ENCODE results near the gene NID2.

The NID2 gene, protein sequence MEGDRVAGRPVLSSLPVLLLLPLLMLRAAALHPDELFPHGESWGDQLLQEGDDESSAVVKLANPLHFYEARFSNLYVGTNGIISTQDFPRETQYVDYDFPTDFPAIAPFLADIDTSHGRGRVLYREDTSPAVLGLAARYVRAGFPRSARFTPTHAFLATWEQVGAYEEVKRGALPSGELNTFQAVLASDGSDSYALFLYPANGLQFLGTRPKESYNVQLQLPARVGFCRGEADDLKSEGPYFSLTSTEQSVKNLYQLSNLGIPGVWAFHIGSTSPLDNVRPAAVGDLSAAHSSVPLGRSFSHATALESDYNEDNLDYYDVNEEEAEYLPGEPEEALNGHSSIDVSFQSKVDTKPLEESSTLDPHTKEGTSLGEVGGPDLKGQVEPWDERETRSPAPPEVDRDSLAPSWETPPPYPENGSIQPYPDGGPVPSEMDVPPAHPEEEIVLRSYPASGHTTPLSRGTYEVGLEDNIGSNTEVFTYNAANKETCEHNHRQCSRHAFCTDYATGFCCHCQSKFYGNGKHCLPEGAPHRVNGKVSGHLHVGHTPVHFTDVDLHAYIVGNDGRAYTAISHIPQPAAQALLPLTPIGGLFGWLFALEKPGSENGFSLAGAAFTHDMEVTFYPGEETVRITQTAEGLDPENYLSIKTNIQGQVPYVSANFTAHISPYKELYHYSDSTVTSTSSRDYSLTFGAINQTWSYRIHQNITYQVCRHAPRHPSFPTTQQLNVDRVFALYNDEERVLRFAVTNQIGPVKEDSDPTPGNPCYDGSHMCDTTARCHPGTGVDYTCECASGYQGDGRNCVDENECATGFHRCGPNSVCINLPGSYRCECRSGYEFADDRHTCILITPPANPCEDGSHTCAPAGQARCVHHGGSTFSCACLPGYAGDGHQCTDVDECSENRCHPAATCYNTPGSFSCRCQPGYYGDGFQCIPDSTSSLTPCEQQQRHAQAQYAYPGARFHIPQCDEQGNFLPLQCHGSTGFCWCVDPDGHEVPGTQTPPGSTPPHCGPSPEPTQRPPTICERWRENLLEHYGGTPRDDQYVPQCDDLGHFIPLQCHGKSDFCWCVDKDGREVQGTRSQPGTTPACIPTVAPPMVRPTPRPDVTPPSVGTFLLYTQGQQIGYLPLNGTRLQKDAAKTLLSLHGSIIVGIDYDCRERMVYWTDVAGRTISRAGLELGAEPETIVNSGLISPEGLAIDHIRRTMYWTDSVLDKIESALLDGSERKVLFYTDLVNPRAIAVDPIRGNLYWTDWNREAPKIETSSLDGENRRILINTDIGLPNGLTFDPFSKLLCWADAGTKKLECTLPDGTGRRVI (N-terminal part only)

DNA sequence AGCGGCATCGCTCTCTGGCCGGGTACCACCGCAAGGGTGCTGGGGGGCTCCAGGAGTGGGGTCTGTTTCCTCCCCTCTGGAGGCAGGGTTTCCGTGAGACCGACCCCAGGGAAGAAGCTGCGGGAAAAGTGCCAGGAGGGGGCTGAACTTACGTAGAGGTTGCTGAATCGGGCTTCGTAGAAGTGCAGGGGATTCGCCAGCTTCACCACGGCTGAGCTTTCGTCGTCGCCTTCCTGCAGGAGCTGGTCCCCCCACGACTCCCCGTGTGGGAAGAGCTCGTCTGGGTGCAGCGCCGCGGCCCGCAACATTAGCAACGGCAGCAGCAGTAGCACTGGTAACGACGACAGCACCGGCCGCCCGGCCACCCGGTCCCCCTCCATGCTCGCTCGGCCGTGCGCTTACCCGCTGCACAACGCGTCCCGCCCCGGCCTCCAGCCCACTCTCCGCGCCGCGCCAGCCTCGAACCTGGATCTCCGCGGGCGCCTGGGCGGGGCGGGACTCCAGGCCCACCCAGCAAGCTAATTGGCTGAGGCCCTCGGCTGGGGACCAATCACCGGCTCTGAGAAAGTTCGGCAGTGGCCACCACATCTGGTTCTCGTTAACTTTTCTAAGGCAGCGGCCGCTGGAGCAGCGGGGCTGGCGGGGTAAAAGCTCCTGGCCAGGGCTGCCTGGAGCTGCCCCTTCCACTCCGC lies at the start of gene NID2:
Gene NID2 (minus strand): TSS at position 445 of the 692 bp plus-strand sequence. CDS start 65 bp downstream, at position 380.
- DNase-seq = no peak

DNA sequence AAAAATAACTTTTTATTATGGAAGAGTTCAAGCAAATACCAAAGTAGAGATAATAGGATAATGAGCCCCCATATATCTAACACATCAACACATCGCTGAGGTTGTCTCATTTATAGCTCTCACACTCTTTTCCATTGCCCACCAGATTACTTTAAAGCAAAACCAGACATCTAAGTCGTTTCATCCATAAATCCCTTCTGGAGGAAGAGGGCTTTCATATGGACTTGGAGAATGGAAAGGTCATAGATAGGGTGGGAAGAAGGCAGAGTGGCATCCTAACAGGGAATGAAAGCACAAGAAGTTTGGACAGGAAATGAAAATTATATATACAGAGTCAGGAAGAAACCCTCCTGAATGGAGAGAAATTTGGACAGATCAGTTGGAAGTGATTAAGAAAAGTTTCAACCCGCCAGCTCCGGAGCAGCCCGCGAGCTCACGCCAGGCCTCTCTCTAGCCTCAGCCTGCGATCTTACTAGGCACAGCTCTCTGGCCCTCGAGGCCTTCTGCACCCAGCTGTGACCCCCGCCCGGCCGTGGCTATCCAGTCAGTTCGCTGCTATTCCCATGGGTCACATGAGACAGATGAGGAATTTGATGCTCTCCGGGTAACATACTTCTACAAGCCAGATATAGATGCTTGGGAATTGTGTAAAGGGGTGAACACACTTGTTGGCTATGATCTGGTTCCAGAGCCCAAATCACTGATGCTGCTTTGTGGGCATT lies 48.4 kb upstream of the NID2 start:
- DNase-seq = no peak

DNA sequence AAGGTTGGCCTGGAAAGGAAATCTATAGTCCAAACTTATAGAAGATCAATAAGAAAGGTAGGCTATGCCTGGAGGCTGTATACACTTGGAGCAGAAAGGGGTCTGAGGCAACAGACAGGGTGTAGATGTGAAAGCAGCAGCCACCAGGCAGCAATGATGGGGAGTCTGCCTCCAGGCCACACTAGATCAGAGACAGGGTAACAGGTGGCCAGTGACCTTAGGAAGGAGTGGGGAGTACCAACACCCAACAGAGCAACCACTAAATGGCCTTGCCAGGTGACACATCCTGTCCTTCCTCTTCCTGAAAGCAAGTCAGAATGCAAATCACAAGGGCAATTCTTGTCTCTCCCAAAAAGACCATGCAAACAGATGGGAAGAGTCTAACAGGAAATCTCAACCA lies 46.4 kb upstream of the NID2 start:
- no peak for DNase-seq

DNA sequence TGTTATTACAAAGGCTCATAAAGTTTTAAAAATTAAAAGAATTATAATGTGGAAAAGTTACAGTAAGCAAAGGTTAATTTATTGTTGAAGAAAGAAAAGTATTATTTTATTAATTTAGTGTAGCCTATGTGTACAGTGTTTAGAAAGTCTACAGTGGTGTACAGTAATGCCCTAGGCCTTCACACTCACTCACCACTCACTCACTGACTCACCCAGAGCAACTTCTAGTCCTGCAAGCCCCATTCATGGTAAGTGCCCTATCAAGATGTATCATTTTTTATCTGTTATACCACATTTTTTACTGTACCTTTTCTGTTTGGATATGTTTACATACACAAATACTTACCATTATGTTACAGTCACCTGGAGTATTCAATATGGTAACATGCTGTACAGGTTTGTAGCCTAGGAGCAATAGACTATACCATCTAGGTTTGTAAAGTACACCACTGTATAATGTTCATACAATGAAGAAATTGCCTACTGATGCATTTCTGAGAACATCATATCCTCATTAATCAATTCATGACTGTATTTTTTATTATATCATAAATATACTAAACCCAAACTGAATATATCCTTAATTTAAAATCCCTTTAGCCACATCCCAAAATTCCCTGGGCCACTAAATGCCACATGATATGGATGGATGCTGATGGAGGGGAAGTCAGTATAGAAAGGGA lies 43.6 kb upstream of the NID2 start:
- DNase-seq = no peak

DNA sequence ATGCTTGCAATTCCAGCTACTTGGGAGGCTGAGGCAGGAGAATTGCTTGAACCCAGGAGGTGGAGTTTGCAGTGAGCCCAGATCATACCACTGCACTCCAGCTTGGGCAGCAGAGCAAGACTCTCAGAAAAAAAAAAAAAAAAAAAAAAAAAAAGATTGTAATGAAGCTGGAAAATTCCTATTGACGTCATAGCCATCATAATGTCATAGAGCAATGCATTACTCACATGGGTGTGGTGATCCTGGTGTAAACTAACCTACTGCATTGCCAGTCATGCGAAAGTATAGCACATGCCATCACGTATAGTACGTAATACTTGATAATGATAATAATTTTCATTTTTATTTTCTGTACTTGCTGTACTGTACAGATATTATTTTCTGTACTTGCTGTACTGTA lies 42.7 kb upstream of the NID2 start:
- no peak for DNase-seq

DNA sequence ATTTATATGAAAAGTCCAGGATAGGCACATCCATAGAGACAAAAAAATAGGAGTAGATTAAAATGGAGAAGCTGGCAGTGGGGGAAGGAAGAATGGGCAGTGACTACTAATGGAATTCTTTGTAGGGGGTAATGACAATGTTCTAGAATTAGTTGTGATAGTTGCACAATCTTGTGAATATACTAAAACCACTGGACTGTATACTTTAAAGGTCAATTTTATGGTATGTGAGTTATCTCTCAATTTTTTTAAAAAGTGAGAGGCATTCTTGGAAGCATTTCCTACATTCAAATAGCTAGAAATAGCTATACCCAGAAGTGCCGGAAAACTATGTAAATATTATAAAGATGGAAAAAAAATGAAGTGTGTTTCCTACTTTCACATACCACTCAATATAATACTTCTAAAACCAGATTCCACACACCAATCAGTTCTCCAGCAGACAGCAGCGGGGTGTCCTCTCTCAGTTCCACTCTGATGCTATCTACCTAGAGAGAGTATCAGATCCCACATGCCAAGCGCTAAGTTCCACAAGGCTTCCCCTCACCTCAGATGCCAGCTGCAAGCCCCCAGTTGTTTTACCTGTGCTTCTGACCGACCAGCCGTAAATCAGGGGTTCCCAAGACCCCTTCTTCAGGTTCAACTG lies 41.7 kb upstream of the NID2 start:
- DNase-seq = no peak

DNA sequence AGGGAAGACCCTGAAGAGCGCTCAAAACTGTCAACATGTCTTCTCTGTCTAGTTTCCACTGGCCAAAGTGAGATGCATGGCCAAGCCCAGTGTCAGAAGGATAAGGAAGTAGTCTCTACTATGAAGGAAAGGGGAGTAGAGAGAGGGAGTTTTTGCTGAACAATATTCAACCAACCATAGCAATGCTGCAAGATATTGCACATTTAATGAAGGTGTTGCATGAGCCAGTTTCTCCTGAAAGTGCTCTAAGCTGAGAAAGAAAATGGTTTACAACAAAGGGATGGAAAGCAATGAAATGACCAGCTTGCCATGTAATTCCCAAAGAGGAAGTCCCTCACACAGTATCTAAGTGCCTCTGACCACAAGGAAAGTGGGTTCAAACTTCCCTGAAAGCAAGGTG lies 40.0 kb upstream of the NID2 start:
- DNase-seq = no peak

DNA sequence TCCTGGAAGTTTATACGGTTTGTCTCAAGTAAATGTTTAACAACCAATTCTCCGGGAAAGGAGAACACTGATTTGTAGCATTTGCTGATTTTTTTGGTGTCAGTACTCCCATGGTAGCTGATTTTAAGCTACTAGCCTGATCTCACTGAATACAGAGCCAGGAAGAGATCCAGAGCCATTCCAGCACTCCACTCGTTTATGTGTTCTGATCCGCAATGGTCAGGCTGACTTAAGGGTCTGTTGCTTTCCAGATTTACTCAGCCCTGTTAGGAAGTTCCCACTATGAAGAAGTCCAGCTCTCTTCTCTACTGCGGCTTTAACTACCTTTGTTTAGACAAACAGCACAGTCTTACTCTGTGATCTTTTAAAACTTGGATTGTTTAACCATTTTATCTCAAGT lies 38.0 kb upstream of the NID2 start:
- no peak for DNase-seq

DNA sequence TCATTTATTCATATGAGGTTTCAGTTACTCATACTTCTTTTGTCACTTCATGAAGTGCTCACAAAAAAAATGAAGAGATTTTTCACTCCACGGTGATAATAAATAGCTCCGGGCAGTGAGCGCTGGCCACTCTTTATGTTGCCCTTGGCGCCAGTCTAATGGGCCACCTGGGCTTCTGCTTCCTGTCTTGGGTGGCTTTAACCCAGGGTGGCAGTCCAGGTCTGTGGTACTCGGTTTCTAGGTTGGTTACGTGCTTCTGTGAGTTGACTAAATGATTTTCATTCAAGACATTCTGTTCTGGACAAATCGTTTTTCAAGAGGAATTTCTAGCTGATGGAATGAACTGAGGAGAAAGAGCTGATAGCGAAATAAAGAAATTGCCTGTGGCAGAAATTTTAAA lies 34.6 kb upstream of the NID2 start:
- DNase-seq = no peak

DNA sequence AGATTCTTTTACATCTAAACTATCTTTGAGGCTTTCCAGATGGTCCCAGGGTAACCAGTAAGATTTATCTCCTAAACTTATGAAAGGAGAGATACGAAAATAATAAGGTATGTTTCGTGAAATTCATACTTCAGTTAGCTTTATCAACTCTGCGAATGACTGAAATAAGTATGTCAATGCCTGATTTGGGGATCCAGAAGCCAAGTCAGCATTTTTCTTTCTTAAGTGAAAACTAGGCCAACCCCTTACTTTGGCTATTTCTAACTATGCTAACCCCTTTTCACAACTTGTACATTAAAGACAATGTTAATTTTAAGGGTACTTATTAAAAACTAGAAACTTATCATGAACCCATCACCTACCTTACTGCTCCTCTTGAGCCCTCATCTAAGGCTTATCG lies 26.9 kb upstream of the NID2 start:
- no peak for DNase-seq

DNA sequence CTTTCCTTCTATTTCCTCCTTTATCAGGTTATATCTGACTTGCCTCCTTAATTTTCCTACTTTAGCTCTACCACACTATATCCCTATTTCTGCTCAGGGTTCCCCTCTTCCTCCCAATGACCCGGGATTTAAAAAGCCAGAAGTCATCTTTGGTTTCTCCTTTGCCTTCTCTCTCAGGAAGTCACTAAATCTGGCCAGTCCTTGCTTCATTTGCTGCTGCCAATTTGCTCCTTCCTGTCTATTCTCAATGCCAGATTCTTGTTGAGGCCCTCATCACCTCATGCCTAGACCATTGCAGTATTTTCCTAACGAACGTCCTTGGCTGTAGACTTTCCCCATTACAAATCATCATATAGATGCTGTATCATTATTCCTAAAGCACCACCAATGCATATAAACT lies 26.5 kb upstream of the NID2 start:
- DNase-seq = no peak

DNA sequence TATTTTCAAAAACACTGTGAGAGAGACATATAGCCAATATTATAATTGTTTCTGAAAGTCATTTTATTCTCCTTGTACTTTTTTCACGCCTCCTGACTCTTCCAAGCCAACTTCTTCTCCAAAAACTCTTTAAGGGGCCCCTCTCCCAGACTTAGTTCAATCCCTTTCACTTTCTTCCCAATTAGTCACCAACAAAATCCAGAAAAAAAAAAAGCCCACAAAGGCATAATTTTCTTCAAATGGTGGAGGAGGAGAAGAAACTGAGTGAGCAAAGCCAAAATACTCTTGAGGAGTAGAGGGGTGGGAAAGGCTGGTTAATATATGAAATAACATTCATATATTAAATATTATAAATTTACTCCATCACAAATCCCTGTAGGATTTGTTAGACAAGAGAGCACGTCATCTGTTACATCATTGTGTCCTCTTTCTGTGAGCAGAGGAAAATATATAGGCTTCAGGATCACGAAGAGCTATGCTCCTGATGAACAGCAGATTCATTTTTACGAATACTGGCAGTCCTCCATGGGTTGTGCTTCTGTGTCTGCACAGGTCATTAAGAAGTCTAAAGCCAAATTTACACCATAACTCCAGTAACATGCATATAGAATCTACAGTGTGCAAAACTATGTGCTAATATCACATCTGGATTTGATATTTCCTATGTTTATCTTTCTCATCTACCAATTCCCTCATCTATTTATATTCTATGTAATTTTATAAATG lies 25.9 kb upstream of the NID2 start:
- no peak for DNase-seq

DNA sequence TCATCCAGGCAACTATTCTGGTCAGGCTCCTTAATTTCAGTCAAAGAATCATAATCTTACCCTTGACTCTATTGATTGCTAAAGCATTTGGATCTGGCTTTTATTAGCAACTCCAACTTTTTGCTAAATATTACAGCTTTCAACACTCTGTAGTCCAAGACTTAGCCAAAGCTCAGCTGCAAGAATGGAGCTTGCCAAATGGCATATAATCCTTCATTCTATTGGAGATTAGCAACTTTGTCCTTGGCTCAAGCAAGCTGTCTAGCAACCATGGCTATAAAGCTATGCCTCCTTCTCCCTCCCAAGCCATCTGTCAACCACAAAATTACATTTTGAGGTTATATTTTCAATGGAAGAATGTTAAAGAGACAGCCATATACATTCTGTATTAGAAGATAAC lies 23.1 kb upstream of the NID2 start:
- DNase-seq = no peak

DNA sequence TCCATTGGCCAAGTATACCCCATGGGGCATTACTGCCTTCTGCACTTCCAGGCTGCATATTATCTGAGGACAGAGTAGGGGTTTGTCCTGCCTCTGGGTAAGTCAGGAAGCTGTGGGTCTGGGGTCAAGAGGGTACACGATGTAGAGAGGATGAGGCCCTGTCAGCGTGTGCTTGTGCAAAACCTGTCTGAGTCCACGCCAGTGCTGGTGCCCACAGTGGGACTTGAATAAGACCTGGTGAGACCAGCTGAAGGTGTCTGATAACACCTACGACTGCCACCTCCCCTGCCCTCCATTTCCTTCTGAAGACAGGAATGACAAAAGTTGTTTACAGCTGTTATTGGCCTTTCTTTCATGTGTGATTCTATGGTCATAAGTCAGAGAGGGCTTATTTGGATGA lies 22.1 kb upstream of the NID2 start:
- no peak for DNase-seq

DNA sequence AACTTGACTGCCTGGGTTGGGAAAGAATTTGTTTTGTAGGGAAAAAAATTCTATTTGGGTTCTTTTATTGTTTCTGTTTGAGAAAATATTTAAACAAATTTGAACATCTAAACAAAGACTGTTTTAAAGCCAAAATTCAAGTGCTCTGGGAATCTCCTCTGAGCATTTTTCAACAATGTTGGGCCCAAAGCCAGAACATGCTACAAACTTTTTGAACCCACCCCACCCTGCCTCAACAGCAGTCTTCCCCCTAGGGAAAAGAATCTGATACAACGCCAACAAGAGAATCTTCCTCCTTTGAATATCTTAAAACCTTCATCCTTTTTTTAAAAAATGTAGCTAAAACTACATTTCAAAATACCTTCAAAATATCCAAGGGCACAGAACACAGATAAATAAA lies 20.4 kb upstream of the NID2 start:
- no peak for DNase-seq

DNA sequence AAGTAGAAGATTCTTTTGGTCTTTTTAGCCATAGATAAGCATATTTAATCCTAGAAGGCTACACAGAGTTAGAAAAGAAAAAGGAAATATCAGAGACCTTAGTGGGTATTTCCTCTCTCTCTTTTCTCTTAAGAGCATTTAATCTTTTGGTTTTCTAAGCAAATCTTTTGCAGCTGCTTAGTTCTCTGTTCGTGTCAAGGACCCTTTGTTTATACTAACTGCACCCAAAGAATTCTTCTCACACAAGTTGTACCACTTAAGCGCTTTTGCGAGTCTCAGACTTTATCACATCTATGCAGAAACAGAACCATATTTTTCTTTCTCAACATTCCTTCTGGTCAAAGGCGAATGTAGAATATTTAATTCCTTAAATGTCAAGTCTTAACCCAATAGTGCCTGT lies 17.9 kb upstream of the NID2 start:
- no peak for DNase-seq

DNA sequence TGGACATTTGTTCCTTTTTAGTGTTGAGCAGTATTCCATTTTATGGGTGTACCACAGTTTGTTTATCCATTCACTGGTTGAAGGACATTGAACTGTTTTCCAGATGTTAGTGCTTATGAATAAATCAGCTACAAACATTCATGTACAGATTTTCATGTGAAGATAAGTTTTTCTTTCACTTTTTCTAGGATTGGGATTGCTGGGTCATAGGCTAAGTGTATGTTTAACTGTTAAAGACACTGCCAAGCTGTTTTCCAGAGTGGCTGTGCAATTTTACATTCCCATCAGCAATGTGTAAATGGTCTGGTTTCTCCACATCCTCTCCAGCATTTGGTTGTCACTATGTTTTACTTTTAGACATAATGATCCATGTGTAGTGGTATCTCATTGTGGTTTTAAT lies 14.0 kb upstream of the NID2 start:
- no peak for DNase-seq

DNA sequence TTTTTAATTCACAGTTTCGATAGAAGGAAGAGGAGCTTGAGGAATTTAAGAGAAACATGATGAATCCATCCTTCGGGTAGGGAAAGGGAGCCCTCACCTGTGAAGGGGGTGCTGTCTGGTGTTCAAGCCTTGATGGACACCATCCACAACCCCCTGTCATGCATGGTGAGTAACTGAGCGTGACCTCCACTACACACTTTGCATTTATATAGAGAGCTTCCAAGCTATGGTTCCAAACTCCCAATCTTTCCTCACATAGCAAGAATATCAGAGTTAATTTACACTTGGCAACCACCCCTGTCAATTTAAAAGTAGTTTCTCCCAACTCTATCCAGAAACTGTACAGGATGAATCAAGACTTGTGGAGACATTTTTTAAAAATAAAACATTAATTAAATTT lies 13.1 kb upstream of the NID2 start:
- no peak for DNase-seq

DNA sequence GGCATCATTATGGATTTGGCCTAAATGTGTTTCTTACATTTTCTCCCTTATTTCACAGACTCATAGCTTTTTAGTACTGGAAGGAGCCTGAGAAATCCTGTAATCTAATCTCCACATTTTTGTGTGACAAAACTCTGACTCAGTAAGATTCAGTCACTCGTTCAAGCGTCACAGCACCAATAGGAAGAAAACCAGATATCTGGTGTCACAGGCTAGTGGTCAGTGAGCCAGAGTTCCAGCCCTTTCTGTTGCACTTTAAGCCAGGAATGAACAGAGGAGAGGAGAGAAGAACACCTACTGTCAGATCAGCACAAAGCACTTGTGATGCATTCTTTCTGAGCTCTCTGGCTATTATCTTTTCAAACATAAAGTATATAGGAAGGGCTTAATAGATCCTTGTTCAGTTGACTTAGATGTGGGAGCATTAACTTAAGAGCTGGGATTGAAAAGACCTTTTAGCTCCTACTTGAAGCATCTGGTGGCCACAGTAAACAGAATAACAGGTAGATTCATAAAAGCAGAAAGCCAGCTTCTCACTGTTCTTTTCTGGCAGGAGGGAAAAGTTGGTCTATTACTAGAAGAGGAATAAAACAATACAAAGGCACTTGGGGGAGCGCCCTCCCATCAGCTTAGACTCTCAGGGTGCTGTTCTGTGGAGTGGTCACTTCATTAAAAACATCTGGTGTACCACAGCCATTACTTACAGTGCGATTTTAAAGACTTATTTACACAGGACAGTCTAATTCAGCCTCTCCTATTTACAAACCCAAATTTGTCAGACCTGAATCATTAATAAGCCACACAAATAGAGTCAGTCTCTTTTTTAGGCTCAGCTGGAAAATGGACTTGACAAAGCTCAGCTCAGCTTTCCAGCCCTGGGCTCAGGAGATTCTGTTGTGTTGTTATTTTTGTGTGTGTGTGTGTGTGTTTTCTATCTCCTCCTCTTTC lies 12.2 kb upstream of the NID2 start:
- no peak for DNase-seq

All from NCI-H446 treated with DMSO at 0.1 percent for 48 hours (cell line).